Heart left ventricle (tissue), 16 donors: ENCODE results near the gene BCAS4. TPM values are rescaled to one million over a fixed set of nuclear protein-coding genes. Genes with fewer than 3 reads are reported as not detected.

Experiments
- ATAC-seq, 4 donors: fragments of 200-7000 bp; cut with Tn5 transposase; one replicate each; pipeline ENCODE4 v1.9.1; 2020 to 2022; ENCODE audit warnings: moderate library complexity in 4 of 4, mild to moderate bottlenecking in 3 of 4, moderate number of reproducible peaks in 1 of 4
- DNase-seq, 5 donors: peaks; one replicate each; pipeline ENCODE4 v3.0.0-alpha.2; 2020
- H3K27ac ChIP-seq, 12 donors: fragments of 200-600 bp; sonication (generic) in 4 of 12; one replicate each; pipeline versions ENCODE4 v1.5.0 to v1.8.0; 2016 to 2022; ENCODE audit warnings: mild to moderate bottlenecking in 2 of 12
- H3K27me3 ChIP-seq, 9 donors: fragments of 200-600 bp; sonication (generic) in 2 of 9; one replicate each; pipeline versions ENCODE4 v1.5.1 to v1.8.0; 2016 to 2022; ENCODE audit warnings: mild to moderate bottlenecking in 3 of 9
- H3K36me3 ChIP-seq, 9 donors: fragments of 200-600 bp; sonication (generic) in 2 of 9; one replicate each; pipeline versions ENCODE4 v1.5.0 to v1.8.0; 2018 to 2022; ENCODE audit warnings: mild to moderate bottlenecking in 2 of 9
- H3K4me1 ChIP-seq, 12 donors: fragments of 200-600 bp; sonication (generic) in 4 of 12; one replicate each; pipeline versions ENCODE4 v1.5.0 to v1.8.0; 2016 to 2022; ENCODE audit warnings: mild to moderate bottlenecking in 3 of 12
- H3K4me3 ChIP-seq, 12 donors: fragments of 200-600 bp; sonication (generic) in 4 of 12; one replicate each; pipeline versions ENCODE4 v1.5.0 to v1.8.0; 2017 to 2022; ENCODE audit warnings: mild to moderate bottlenecking in 9 of 12, moderate library complexity in 4 of 12
- H3K9me3 ChIP-seq, 12 donors: fragments of 200-600 bp; sonication (generic) in 4 of 12; one replicate each; pipeline versions ENCODE4 v1.5.0 to v1.8.0; 2016 to 2022; ENCODE audit warnings: mild to moderate bottlenecking in 1 of 12
- POLR2A ChIP-seq, 2 donors: fragments of 450-650 bp; IDR thresholded peaks; one replicate each; pipeline ENCODE4 v1.6.1; 2017; ENCODE audit warnings: antibody characterized with exemption in 2 of 2, mild to moderate bottlenecking in 2 of 2, moderate library complexity in 2 of 2
- whole genome bisulfite sequencing, 4 donors: extraction: QIAGEN DNeasy Blood & Tissue Kit in 2 of 4; methylation state at CpG; one replicate each; pipeline versions ENCODE4 v1.1.5 to v1.1.7; 2013 to 2018; 5-methylcytosine and 5-hydroxymethylcytosine counted together
- intact Hi-C, 10 donors: fragments of 100-400 bp; cut with DNase I; formaldehyde crosslinking; loops; one replicate each; pipeline versions ENCODE4 v1.11.1 to v1.14.2; 2022
- polyA plus RNA-seq, 2 donors: library from polyadenylated mRNA; stranded (reverse); fragments of 200-250 nt; gene quantifications; one replicate each; pipeline ENCODE4 v1.2.3, GENCODE V29; 2013
- total RNA-seq, 9 donors: library from RNA; depleted of rRNA in 2 of 9; stranded (reverse); fragments of >200 nt in 2 of 9; fragmentation: NEBNext Ultra II Directional in 3 of 9; extraction: Animal tissue kit (Norgen Biotek cat#: 25700) in 3 of 9; gene quantifications; one replicate each; pipeline versions ENCODE4 v1.1.0 to v1.2.4, GENCODE V29; 2016 to 2023
- TF ChIP-seq, protein P1 (sequence below), 12 donors: fragments of 200-600 bp; sonication (generic) in 4 of 12; IDR thresholded peaks; one replicate each; pipeline versions ENCODE4 v1.5.0 to v1.8.0; 2018 to 2022; ENCODE audit warnings: antibody characterized with exemption in 12 of 12, mild to moderate bottlenecking in 5 of 12
- donor health status: ischemic (EF 13 %, LVEDD 7.1; RV severe dilation, severe dysfunction).
- donor health status: healthy with polysubstance abuse.
- donor health status: DM: no; HTN: yes; CAD: no.
- donor health status: DM: no; HTN: no; CAD: no.
- donor health status: ischemic (EF 25% LVEDD 6.9; RV normal size, moderate dysfunction).
- donor health status: ischemic (EF 25% LVEDD 5.7; RV mildly dilated, moderate dysfunction).
- donor health status: healthy.
- donor health status: DM: yes; HTN: yes; CAD: no.
- donor health status: ischemic (EF 35%, LVEDD 5.7; RV mildly dilated, moderate dysfunction).
- donor health status: nonischemic (EF 11% LVEDD 7.7; RV severe dilation, severe dysfunction).
- donor health status: DM: yes; HTN: yes; CAD: no.
- donor health status: PGD.
- donor health status: ischemic (EF 29% LVEDD 5.4; RV normal size, mild dysfunction).
- donor health status: nonischemic (EF 23%, LVEDD 6.1; RV moderate dilation, normal function).

BCAS4 gene
- total and polyA plus RNA-seq, 11 donors, result 0.78 to 5.1 (median 2.0) TPM

- 13 to 22% (median 19%) methylated on average over 3 of the region's 3 CpGs for WGBS, 4 donors
- DNase-seq, result no peak
- no peak for TF ChIP-seq POLR2A (IDR thresholded peaks at IDR 0.05)
- TF ChIP-seq, protein P1, sequence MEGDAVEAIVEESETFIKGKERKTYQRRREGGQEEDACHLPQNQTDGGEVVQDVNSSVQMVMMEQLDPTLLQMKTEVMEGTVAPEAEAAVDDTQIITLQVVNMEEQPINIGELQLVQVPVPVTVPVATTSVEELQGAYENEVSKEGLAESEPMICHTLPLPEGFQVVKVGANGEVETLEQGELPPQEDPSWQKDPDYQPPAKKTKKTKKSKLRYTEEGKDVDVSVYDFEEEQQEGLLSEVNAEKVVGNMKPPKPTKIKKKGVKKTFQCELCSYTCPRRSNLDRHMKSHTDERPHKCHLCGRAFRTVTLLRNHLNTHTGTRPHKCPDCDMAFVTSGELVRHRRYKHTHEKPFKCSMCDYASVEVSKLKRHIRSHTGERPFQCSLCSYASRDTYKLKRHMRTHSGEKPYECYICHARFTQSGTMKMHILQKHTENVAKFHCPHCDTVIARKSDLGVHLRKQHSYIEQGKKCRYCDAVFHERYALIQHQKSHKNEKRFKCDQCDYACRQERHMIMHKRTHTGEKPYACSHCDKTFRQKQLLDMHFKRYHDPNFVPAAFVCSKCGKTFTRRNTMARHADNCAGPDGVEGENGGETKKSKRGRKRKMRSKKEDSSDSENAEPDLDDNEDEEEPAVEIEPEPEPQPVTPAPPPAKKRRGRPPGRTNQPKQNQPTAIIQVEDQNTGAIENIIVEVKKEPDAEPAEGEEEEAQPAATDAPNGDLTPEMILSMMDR (IDR thresholded peaks at IDR 0.05), result no peak
- intact Hi-C loops, result no loop called here
- peak in 2 of 4 donors; percentile 36 to 51 for ATAC-seq
- H3K36me3 ChIP-seq, result peaks cover 0 to 9% (median 0%) of the 10 kb centered on the region in 9 donors
- H3K27ac ChIP-seq, result peak overlapping the region in 2 of 12 donors; percentile 5 to 12
- H3K4me1 ChIP-seq, result peaks cover 13 to 90% (median 69%) of the 10 kb centered on the region in 12 donors
- H3K27me3 ChIP-seq, result no peaks in the 10 kb centered on the region
- no peaks in the 10 kb centered on the region for H3K9me3 ChIP-seq
- no peak overlapping the region for H3K4me3 ChIP-seq
These were observed 120.6 kb downstream of the BCAS4 start for GRCh38 chr20:50915424-50915823.

GRCh38 chr20:50916257-50916656, 121.4 kb downstream of the BCAS4 start:
- H3K9me3 ChIP-seq, result no peaks in the 10 kb centered on the region
- peaks cover 0 to 9% (median 0%) of the 10 kb centered on the region in 9 donors for H3K36me3 ChIP-seq
- intact Hi-C loops, result no loop called here
- TF ChIP-seq, protein P1 (IDR thresholded peaks at IDR 0.05), result no peak
- no peak for TF ChIP-seq POLR2A (IDR thresholded peaks at IDR 0.05)
- DNase-seq (no peak), ATAC-seq (peak; percentile 52 to 79 (median 72))
- WGBS, 4 donors, result 32 to 42% (median 41%) methylated on average over 5 of the region's 5 CpGs
- H3K4me1 ChIP-seq, result peaks cover 13 to 90% (median 65%) of the 10 kb centered on the region in 12 donors
- peak overlapping the region in 4 of 12 donors; percentile 7 to 44 (median 17) for H3K27ac ChIP-seq
- no peak overlapping the region for H3K4me3 ChIP-seq
- H3K27me3 ChIP-seq, result no peaks in the 10 kb centered on the region

- no peak overlapping the region for H3K4me3 ChIP-seq
- H3K27me3 ChIP-seq, result no peaks in the 10 kb centered on the region
- 67 to 78% (median 70%) methylated on average over 3 of the region's 3 CpGs for WGBS, 4 donors
- peaks cover 13 to 90% (median 67%) of the 10 kb centered on the region in 12 donors for H3K4me1 ChIP-seq
- no peak for DNase-seq
- intact Hi-C loops, result no loop called here
- no peaks in the 10 kb centered on the region for H3K9me3 ChIP-seq
- H3K27ac ChIP-seq, result peak overlapping the region in 3 of 12 donors; percentile 7 to 44 (median 12)
- ATAC-seq, result no peak
- TF ChIP-seq POLR2A (IDR thresholded peaks at IDR 0.05), result no peak
- TF ChIP-seq, protein P1 (IDR thresholded peaks at IDR 0.05), result no peak
- H3K36me3 ChIP-seq, result peaks cover 0 to 9% (median 0%) of the 10 kb centered on the region in 9 donors
These were observed 122.1 kb downstream of the BCAS4 start for GRCh38 chr20:50916934-50917333.

DNA sequence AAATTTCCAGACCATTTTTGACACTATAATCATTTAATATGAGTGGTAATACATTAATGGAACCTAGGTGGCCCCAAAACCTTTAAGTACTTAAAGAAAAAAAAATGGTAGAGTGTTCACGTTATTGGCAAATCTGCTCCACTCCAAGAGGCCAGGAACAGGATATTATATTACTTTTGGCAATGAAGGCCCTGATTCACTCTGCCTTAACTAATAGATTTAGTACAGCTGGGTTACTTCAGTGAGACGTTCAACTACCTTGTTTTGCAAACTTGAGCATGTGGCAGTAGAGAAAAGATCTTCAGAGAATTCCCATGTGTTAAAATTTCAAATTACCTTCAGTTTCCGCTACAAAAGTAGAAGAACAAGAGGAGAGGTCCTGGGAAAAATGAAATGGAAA, 123.5 kb downstream of the BCAS4 start:
- Histone ChIP-seq H3K27me3 (no peaks in the 10 kb centered on the region), H3K36me3 (peaks cover 0 to 12% (median 0%) of the 10 kb centered on the region in 9 donors), H3K9me3 (no peaks in the 10 kb centered on the region), H3K4me1 (peaks cover 13 to 90% (median 77%) of the 10 kb centered on the region in 12 donors), H3K27ac (no peak overlapping the region), H3K4me3 (no peak overlapping the region)
- no peak for TF ChIP-seq POLR2A (IDR thresholded peaks at IDR 0.05)
- TF ChIP-seq, protein P1 (IDR thresholded peaks at IDR 0.05), result no peak
- intact Hi-C loops, result no loop called here
- ATAC-seq, result no peak
- WGBS, 4 donors, result 42 to 51% (median 50%) methylated on average over 3 of the region's 3 CpGs
- no peak for DNase-seq
